GM18520 (cell line): ENCODE data around the gene PLAC1.

Source experiments
- ATAC-seq: cut with Tn5 transposase; IDR thresholded peaks from one replicate; pipeline ENCODE4 v1.9.1; 2021; ENCODE audit not compliant: unreplicated experiment

The PLAC1 gene

GRCh38 chrX:134544513-134545151 lies 113.6 kb downstream of the PLAC1 start:
- ATAC-seq, result no peak

- no peak for ATAC-seq
These were observed 114.1 kb downstream of the PLAC1 start for GRCh38 chrX:134544135-134544512.

GRCh38 chrX:134543288-134543687 lies 115.0 kb downstream of the PLAC1 start:
- no peak for ATAC-seq

GRCh38 chrX:134542485-134542884 lies 115.8 kb downstream of the PLAC1 start:
- no peak for ATAC-seq

GRCh38 chrX:134541906-134542305 lies 116.4 kb downstream of the PLAC1 start:
- no peak for ATAC-seq

GRCh38 chrX:134538316-134538715 lies 120.0 kb downstream of the PLAC1 start:
- no peak for ATAC-seq

GRCh38 chrX:134537179-134537955 lies 120.9 kb downstream of the PLAC1 start:
- ATAC-seq, result no peak

- ATAC-seq, result no peak
These were observed 124.3 kb downstream of the PLAC1 start for GRCh38 chrX:134533952-134534351.

GRCh38 chrX:134533352-134533751 lies 124.9 kb downstream of the PLAC1 start:
- ATAC-seq, result no peak

- ATAC-seq, result no peak
These were observed 127.4 kb downstream of the PLAC1 start for GRCh38 chrX:134530845-134531244.

- ATAC-seq, result no peak
These were observed 128.8 kb downstream of the PLAC1 start for GRCh38 chrX:134529481-134529880.

- no peak for ATAC-seq
These were observed 129.3 kb downstream of the PLAC1 start for GRCh38 chrX:134528960-134529359.

GRCh38 chrX:134526399-134526798 lies 131.9 kb downstream of the PLAC1 start:
- no peak for ATAC-seq

- no peak for ATAC-seq
These were observed 133.0 kb downstream of the PLAC1 start for GRCh38 chrX:134525086-134525792.

- ATAC-seq, result no peak
These were observed 134.1 kb downstream of the PLAC1 start for GRCh38 chrX:134524181-134524580.

GRCh38 chrX:134520860-134521390 lies 137.3 kb downstream of the PLAC1 start:
- ATAC-seq, result no peak
